RCC 7860 (cell line): ENCODE measurements around the gene SSMEM1.
"Not testable (repeated sequence)": the region's sequence is repeated elsewhere in the genome, so short reads cannot be mapped to it uniquely, and the experiment has no call there.

Source experiments
- DNase-seq: peaks from one replicate; pipeline ENCODE4 v3.0.0-alpha.2; 2015; ENCODE audit warnings: low spot score
- FAIRE-seq: peaks from 2 replicates; lab custom pipeline; 2012; peaks lifted over from hg19 to GRCh38; lab: Jason Lieb, UNC

Gene SSMEM1

DNA sequence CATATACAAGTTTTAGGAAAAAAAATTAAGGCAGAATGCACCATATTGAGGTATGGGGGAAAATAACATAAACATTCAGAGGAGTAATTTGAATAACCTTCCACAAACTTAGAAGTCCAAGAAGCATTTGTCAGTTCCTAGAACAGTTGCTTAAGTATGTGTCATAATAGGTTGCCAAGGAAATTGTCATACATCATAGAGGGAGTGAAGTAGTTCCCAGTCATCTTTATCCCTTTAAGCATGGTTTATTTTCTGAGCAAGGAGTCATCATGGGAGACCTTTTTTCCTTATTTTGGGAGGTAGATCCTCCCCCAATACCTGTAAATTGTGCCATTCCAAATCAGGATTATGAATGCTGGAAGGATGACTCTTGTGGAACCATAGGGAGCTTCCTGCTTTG is at the start of gene SSMEM1:
Gene SSMEM1, plus strand, starts transcription at position 219 of the 400 bp plus-strand sequence. Its CDS starts 51 bp downstream, at position 270.
- no peak for FAIRE-seq

DNA sequence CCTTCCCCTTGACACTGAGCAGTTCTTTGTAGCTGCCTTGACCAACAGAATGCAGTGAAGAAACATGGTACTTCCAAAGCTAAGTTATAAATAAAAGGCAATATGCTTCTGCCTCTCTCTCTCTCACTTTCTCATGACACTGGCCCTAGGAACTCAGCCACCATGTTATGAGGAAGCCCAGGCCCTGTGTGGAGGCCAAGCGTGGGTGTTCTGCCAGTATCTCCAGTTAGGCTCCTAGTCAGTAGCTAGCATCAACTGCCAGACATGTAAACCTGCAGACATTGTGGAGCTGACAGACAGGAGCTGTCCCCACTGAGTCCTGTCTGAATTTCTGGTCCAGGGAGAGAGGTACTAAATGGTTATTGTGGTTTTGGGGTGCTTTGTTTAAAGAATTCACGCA is 47.6 kb upstream of the SSMEM1 start:
- no peak for FAIRE-seq
- DNase-seq = no peak

More for the DNA sequence above, at the start of gene SSMEM1:
- DNase-seq = peak; percentile 44

DNA sequence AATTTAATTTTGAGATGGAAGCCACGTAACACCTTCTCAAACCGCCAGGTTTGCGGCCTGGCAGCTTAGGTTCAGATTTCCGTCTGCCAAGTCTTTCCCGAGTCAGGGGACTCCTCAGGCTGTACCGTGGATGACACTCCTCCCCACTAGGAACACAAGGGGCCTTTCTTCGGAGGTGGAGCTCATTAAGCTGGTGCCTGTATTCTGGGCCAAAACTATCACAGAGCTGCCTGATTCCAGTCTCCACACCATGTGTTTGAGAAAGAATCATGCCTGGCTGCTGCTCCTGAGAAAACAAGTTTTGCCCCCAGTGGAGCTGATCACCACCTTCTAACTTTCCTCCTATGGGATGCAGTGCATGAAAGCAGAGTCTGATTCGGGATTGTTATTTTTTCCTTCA is 47.2 kb upstream of the SSMEM1 start:
- FAIRE-seq (no peak), DNase-seq (no peak)

GRCh38 chr7:130162196-130162595 is 45.5 kb upstream of the SSMEM1 start:
- DNase-seq (no peak), FAIRE-seq (no peak)

DNA sequence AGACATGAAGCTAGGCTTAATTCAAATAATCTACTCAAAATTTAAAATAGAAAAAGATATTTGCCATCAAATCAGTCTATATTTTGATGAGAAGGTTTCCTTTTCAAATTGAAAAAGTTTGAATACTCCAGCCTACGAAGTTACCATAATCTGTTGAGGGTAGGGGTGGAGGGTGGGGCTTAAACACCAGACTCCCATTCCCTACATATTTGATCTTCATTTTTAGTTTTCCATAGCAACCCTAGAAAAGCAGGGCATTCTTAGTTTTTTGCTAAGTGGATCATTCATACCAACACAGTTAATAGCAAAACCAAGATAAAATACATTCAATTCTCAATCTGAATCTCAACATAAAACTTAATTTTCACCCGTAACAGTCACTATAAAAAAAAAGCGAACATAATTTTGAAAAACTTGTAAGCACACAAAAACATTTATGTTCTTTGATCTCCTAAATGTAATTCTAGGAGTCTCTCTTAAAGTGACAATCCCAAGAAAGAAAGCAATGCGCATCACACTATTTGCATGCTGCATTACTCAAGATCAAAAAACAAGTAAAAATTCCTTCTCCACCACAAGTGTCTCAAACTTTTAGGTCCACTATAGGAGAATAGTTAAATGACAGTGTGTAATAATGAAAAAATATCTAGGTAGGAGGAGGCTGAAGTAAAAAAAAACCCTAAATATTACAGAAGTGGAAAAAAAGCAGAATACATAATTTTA is 33.3 kb upstream of the SSMEM1 start:
- no peak for FAIRE-seq
- no peak for DNase-seq

GRCh38 chr7:130178251-130178650 is 29.4 kb upstream of the SSMEM1 start:
- DNase-seq (no peak), FAIRE-seq (no peak)

GRCh38 chr7:130179631-130180030 is 28.0 kb upstream of the SSMEM1 start:
- DNase-seq (no peak), FAIRE-seq (no peak)

DNA sequence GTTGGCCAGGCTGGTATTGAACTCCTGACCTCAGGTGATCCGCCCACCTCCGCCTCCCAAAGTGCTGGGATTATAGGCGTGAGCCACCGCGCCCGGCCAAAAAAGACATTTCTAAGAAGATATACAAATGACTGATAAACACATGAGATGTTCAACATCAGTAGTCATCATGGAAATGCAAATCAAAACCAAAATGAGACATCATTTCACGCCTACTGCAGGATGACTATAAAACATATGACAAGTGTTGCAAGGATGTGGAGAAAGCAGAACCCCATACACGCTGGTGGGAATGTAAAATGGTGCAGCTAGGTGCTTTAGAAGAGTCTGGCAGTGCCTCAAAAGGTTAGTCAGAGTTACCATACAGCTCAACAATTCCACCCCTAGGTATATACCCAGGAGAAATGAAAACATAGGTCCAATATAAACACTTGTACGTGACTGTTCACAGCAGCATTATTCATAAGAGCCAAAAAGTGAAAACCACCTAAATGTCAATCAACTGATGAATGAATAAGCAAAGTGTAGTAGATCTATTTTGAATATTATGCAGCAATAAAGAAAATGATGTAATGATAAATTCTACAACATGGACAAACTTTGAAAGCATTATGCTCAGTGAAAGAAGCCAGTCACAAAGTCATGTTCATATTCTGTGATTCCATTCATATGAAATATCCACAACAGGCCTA is 26.9 kb upstream of the SSMEM1 start:
- FAIRE-seq (no peak), DNase-seq (no peak)

GRCh38 chr7:130181263-130181605 is 26.4 kb upstream of the SSMEM1 start:
- no peak for FAIRE-seq
- no peak for DNase-seq

- no peak for FAIRE-seq
These were observed 24.7 kb upstream of the SSMEM1 start for GRCh38 chr7:130182990-130183389.

GRCh38 chr7:130184349-130184748 is 23.3 kb upstream of the SSMEM1 start:
- not testable (repeated sequence) for DNase-seq, FAIRE-seq

More at GRCh38 chr7:130182990-130183389, 24.7 kb upstream of the SSMEM1 start:
- no peak for DNase-seq

GRCh38 chr7:130187360-130187759 is 20.3 kb upstream of the SSMEM1 start:
- DNase-seq (no peak), FAIRE-seq (no peak)

GRCh38 chr7:130189343-130189742 is 18.3 kb upstream of the SSMEM1 start:
- FAIRE-seq = no peak
- no peak for DNase-seq

DNA sequence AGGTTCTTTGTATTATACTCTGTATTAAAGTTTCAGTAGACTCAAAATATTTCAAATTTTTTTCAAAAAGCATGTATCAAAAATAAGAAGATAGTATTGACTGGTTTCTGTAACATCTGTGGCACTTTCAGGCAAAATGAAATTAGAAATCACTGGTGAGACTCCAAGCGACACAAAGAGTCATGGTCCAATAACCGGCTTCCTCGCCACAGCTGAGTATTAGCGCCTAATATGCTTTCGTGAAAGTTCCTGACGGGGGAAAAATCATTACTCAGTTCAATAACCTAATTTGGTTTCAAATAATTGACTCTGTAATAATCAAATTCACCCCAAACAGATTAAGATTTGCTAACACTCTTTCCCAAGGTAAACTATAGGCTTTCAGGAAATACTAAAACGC is 15.9 kb upstream of the SSMEM1 start:
- DNase-seq (no peak), FAIRE-seq (no peak)

GRCh38 chr7:130195396-130195795 is 12.3 kb upstream of the SSMEM1 start:
- DNase-seq (no peak), FAIRE-seq (peak; percentile 67)

DNA sequence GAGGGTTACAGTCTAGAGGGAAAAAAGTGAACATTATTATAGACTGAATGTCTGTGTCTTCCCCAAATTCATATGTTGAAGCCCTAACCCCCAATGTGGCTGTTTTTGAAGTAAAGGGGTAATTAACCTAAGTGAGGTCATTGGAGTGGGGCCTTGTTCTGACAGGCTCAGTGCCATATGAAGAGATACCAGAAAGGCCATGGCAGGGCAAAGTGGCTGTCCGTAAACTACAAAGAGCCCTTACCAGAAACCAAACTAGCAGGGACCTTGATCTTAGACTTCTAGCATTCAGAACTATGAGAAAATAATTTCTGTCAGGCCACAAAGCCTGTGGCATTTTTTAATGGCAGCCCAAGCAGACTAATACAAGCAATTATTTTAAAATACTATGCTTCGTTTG is 11.2 kb upstream of the SSMEM1 start:
- DNase-seq = no peak
- no peak for FAIRE-seq

GRCh38 chr7:130197094-130197493 is 10.6 kb upstream of the SSMEM1 start:
- DNase-seq (no peak), FAIRE-seq (no peak)

- DNase-seq (no peak), FAIRE-seq (no peak)
These were observed 5.9 kb upstream of the SSMEM1 start for GRCh38 chr7:130201796-130202195.

- peak; percentile 98 for DNase-seq
These were observed 2.3 kb upstream of the SSMEM1 start, which contains the start of gene TMEM209 for GRCh38 chr7:130205084-130205947. Gene TMEM209, minus strand, starts transcription at chr7:130205406. Its CDS starts 31 bp downstream, at chr7:130205375.

GRCh38 chr7:130207033-130207432 is 627 bp upstream of the SSMEM1 start:
- FAIRE-seq (no peak), DNase-seq (no peak)

More at GRCh38 chr7:130205084-130205947, 2.3 kb upstream of the SSMEM1 start, which contains the start of gene TMEM209:
- FAIRE-seq = peak; percentile 81

DNA sequence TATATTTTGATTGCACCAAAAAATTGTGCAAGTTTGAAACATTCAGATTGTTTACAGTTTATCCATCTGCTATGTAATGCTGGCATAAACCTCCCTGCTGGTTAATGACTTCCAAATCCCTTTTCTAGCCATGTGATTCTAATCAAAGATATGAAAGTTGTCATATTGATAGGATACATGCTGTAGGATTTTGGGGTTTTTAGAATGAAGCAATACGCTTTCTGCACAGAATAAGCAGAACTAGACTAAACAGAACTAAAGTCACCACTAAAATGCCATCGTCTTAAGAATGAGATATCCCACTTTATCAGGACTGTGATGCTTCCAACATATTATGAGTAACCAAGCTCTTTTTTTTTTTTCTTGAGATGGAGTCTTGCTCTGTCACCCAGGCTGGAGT is 856 bp downstream of the SSMEM1 start:
- FAIRE-seq = no peak
- no peak for DNase-seq
